ENCODE measurements around the gene TRAF3IP1.

The TRAF3IP1 gene

GRCh38 chr2:238406221-238406997 lies 86.1 kb downstream of the TRAF3IP1 start:
- Histone ChIP-seq H3K27ac (no peak overlapping the region), H3K27me3 (no peaks in the 10 kb centered on the region), H3K9me3 (no peaks in the 10 kb centered on the region), H3K4me1 (ENCODE audit: control insufficient read depth in 1 of 2, insufficient read depth in 1 of 2, low read depth in 1 of 2, low read length in 1 of 2) (no peaks in the 10 kb centered on the region), H3K36me3 (no peaks in the 10 kb centered on the region), H3K4me3 (ENCODE audit: low read depth in 1 of 2, low read length in 1 of 2) (no peak overlapping the region)
- TF ChIP-seq CTCF (IDR thresholded peaks at IDR 0.05) = no peak

GRCh38 chr2:238406998-238407285 lies 86.6 kb downstream of the TRAF3IP1 start:
- Histone ChIP-seq H3K4me1 (ENCODE audit: control insufficient read depth in 1 of 2, insufficient read depth in 1 of 2, low read depth in 1 of 2, low read length in 1 of 2) (no peaks in the 10 kb centered on the region), H3K9me3 (no peaks in the 10 kb centered on the region), H3K27ac (no peak overlapping the region), H3K4me3 (ENCODE audit: low read depth in 1 of 2, low read length in 1 of 2) (no peak overlapping the region), H3K27me3 (no peaks in the 10 kb centered on the region), H3K36me3 (no peaks in the 10 kb centered on the region)
- TF ChIP-seq CTCF (IDR thresholded peaks at IDR 0.05) = no peak

- no peak for TF ChIP-seq CTCF (IDR thresholded peaks at IDR 0.05)
- Histone ChIP-seq H3K4me3 (ENCODE audit: low read depth in 1 of 2, low read length in 1 of 2) (no peak overlapping the region), H3K27ac (no peak overlapping the region), H3K4me1 (ENCODE audit: control insufficient read depth in 1 of 2, insufficient read depth in 1 of 2, low read depth in 1 of 2, low read length in 1 of 2) (no peaks in the 10 kb centered on the region), H3K27me3 (no peaks in the 10 kb centered on the region), H3K9me3 (no peaks in the 10 kb centered on the region), H3K36me3 (no peaks in the 10 kb centered on the region)
Measured at GRCh38 chr2:238407566-238407965, 87.2 kb downstream of the TRAF3IP1 start.

- Histone ChIP-seq H3K27me3 (no peaks in the 10 kb centered on the region), H3K27ac (no peak overlapping the region), H3K4me1 (ENCODE audit: control insufficient read depth in 1 of 2, insufficient read depth in 1 of 2, low read depth in 1 of 2, low read length in 1 of 2) (no peaks in the 10 kb centered on the region), H3K9me3 (no peaks in the 10 kb centered on the region), H3K36me3 (no peaks in the 10 kb centered on the region), H3K4me3 (ENCODE audit: low read depth in 1 of 2, low read length in 1 of 2) (no peak overlapping the region)
- TF ChIP-seq CTCF (IDR thresholded peaks at IDR 0.05) = no peak
Measured at GRCh38 chr2:238408615-238409340, 88.5 kb downstream of the TRAF3IP1 start.

GRCh38 chr2:238409341-238410199 lies 89.3 kb downstream of the TRAF3IP1 start:
- H3K4me3 ChIP-seq (ENCODE audit: low read depth in 1 of 2, low read length in 1 of 2) = no peak overlapping the region
- no peaks in the 10 kb centered on the region for H3K27me3 ChIP-seq
- no peaks in the 10 kb centered on the region for H3K4me1 ChIP-seq (ENCODE audit: control insufficient read depth in 1 of 2, insufficient read depth in 1 of 2, low read depth in 1 of 2, low read length in 1 of 2)
- H3K36me3 ChIP-seq = no peaks in the 10 kb centered on the region
- H3K9me3 ChIP-seq = no peaks in the 10 kb centered on the region
- TF ChIP-seq CTCF (IDR thresholded peaks at IDR 0.05) = no peak
- no peak overlapping the region for H3K27ac ChIP-seq

All from neutrophil (primary cell).